IPS-NIHi11 (cell line): ENCODE results near the gene FAM72A.
"Not testable (repeated sequence)": the region's sequence is repeated elsewhere in the genome, so short reads cannot be mapped to it uniquely, and the experiment has no call there.

Experiments used
- DNase-seq: peaks from one replicate; pipeline ENCODE4 v3.0.0; 2012; ENCODE audit warnings: mixed read lengths, low spot score

FAM72A gene

DNA sequence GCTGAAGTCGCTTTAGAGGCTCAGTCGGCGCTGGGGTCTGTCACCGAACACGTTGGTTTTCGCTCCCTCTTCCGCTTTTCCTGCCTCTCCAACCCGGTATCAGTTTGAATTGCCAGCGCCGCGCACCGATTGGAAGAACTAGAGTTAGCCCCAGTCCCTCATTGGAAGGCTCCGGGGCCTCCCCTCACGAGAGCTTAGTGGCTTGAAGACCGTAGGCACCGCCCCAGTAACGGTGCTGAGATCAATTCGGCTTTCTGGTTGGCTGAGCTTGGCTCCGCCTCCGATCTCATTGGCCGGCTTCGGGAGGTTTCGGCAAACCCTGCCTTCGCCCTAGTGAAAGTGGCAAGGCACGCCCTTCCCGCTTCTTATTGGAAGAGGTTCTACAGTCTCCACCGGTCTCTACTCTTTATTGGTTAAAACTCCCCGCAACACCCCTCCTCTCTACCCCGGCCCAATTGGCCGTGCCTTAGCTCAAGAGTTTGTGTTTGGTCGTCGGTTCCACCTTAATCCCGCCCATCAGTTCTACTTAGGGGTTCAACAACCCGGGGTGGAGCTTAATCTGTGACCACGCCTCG is at the start of gene FAM72A:
Gene FAM72A, minus strand, starts transcription at position 51 of the 575 bp plus-strand sequence. CDS start 814 bp downstream, outside the sequence.
- DNase-seq = not testable (repeated sequence)

DNA sequence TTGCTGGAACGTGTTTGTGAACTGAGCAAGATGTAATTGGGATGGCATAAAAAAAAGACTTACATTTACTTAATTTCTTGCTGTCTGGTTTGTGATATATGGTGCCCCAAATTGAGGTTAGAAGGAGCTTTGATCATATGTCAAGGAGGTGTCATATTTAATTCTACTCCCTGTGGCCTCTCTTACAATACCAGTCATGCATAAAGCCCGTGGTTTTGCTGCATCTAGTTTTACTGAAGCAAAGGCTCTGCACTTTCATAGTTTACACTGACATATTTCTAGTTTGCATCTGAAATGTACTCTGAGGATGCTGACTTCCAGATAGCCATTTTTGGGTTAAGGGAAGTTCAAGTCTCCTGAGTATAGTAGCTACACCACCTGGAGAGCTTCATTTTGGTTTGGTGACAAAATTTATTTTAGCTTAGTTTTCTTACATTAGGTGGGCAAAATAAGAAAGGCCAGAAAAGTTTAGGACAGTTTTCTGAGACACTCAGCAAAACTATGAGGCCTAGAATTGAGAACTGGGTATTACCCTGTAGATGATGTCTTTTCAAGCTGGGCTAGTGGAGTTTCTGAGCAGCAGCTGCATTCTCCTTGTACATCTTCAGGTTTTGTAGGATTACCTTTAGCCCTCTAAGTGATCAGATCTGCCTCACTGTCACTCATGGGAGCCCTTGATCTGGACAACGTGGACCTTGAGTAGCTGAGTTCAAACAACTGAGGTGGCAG is 48.5 kb upstream of the FAM72A start:
- not testable (repeated sequence) for DNase-seq

DNA sequence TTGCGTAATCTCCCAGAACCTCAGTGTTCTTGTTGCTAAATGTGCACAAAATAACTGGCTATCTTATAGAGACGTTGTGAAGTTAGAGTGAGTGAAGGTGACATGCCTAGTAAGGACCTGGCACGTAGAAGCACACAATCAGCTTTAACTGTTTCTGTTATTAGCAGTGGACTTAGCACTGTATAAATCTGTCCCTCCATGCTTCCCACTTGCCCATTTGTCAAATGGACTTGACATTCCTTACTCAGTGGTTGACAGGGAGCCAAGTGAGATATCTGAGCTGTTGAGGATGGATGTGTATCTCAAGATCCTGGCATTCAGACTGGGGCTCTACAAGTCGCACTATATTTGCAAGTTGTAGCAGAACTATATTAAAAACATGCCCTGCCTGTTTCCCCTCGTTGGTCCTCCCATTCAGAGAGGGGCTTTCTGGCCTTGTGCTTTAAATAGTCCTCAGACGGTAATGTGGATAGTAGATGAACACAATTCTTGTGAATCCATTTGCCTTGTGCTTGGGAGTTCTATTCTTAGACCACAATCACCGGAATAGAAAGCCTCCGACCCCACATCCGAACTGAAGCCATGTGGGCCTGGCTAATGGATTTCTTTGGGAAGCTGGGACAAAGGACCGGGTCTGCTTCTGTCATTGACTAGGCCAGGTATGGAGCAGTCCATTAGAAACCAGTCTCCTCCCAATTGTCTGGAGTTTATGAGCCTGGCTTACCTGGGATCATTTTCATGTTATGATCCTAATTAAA is 43.7 kb upstream of the FAM72A start:
- not testable (repeated sequence) for DNase-seq

DNA sequence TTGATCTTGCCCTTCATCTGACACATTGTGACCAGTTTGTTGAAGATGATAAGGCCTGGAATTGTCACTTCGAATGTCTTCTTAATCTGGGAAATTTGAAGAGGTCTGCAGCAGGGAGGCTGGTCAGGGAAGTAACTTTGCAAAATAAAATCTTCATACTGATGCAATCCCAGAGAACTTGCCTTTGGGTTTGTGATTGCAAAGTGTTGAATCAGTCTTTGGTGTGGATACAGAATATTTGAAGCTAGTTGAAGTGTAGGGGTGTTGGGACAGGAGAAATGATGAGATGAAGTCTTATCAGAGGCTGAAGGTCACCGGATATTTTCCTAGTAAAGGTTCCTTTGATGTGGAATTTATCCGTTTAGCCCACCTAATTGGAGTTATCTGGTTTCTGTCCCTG is 42.8 kb upstream of the FAM72A start:
- not testable (repeated sequence) for DNase-seq

DNA sequence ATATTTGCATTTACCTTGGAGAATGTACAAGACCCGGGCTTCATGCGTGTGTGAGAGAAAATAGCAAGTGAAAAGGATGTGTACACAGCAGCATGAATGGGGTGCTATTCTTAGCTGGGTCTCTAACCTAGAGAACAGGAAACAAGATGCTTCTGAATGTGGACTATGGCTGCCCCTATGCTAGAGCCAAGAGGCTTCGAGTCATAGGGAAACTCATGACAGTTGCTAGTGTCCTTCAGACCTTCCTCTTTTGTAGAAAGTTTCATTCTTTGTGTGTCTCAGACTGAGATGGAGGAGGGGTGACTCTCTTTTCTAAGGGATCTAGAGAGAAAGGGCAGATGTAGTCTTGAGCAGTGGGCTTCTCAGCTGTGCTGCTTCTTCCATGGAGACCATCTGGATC is 40.7 kb upstream of the FAM72A start:
- DNase-seq = not testable (repeated sequence)

DNA sequence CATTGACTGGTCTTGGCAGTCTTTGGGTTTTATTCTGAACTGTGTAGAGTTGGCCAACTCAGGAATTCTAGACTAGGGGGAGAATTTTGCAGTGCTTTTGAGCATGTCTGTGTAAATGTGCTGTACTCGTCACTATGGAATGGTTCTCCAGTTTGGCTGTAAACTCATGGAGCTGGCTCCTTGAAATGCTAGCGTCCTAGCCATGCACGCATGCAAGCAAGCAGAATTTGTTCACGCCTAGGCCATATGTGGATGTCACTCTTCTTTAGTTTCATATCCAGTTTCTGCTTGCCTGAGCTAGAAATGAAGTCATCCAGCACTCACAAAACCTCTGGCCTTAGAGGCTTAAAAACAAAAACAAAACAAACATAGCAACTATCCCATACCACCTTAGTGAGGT is 37.6 kb upstream of the FAM72A start:
- not testable (repeated sequence) for DNase-seq

DNA sequence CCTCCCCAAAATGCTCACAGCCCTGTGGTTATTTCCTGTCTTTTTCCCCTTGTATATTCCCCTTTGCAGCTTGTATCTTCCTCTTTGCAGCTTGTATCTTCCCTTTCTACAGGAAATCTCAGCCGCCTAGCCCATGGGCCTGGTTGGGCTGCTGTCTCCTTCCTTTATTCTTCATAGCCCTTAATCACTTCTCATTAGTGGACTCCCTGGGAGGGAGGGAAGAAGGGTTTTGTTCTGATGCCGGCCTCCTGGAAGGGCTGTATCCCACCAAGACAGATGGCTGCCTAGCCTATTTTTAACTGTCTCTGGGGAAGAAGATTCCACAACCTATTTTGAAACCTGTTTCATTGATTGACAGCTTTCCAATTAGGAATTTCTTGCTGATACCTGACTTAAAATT is 32.6 kb upstream of the FAM72A start:
- DNase-seq = not testable (repeated sequence)

DNA sequence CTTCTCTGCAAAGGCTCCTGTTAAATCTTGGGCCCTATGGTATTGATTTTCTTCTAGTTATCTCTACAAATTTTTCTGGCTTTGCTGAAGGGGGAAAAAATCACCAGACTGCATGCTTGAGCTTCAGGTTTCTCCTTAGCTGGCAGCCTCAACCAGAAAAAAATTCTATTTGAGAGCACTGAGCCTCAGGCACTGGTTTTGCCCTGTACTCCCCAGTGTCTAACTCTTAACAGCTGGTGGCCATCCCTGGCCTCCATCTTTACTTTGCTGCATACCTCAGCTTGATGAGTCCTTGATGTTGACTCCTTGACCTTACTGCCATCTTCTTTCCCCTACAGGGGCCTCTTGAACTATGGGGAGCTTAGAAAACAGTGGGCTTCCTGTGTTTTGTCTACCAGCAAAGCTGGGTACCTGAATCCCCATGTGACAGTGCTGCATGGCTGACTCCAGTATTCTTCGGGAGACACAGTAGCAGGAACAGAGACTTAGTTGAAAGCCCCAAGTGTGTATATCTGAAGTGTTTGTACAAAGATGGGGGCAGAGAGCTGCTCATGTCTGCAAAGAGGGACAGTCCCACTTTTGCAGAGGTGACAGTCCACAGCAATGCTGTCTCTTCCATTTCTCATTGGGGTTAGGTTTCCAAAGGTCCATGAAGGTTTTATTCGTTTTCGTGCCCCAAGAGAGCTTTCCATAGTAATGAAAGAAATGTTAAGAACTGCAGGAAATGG is 31.7 kb upstream of the FAM72A start:
- DNase-seq = not testable (repeated sequence)

DNA sequence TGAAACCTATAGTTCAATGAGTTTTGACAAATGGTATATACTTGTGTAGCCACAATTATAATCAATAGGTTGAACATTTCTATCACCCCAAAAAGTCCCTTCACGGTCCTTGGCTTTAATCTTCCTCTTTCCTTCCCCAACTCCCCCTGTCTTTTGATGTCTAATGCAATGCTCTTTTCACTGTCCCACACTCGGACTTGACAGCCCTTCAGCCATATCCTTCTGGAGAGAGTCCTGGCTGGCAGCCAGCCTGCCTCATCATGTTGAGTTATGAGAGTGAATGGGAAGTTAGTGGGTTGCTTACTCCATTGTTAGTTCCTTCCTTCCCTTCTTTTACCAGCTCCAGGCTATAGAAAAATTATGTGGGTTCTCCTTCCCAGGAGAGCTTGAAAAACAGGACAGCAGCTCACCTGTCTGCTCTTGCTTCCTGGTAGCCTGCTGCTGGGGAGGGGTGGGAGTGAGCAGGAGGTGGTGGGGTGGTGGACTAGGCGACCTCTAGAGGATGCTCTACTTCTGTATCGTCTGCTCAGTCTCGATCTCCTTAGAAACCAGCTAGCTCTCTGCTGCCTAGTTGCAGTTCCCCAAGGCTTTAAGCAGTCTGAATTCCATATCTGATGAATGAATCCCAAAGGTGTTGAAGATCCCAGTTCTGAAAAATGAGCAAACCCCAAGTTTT is 30.5 kb upstream of the FAM72A start:
- not testable (repeated sequence) for DNase-seq

DNA sequence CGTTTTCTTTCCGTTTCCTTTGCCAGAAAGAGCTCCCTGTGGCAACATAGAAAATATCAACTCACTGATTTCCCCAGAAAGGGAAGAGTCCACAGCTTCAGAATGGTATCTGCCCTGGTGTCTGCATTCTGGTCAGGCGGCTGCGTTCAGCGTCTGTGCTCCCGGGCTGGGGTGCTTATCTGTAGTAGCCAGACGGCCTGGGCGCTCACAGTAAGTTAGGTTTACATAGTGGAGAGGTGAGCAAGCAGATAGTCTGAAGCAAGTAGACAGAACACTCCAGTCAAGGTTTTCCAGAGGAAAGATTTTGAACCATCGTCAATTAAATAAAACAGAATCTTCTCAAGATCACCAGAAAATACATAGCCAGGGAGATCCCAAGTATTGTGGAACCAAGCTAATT is 29.4 kb upstream of the FAM72A start:
- DNase-seq = not testable (repeated sequence)

DNA sequence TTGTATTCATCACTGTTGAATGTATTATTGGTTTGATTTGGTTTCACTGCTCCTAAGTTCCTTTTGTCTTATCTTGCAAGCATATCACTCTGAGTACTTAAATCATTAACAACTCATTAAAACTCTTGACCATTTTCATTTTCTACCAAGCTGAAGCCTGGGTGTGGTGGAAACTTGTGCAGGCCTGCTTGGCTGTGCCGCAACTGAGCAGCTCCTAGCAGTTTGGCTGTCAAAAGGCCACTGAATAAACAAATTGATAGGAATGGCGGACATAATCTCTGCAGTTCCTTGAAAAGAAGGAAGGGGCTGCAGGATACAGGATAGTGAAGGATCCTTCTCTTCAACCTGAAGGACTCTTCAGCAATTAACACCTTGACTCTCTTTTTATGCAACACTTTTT is 26.6 kb upstream of the FAM72A start:
- DNase-seq = not testable (repeated sequence)

DNA sequence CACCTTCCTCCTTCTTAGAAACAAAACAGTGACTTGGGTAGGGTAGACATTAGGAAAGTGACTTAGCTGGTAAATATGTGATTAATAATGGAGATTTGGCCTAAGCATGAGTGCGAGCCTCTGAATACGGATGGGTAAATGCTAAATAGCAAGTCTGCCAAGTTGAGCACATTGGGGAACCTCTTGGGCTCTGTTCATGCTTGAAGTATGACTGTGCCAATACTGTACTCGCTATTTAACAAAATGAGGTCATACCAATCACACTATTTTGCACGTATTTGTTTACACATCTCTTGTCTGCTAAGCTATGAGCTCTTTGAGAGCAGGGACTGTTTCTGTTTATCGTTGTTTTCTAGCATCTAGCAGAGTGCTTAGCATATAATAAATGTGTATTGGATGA is 24.2 kb upstream of the FAM72A start:
- not testable (repeated sequence) for DNase-seq

DNA sequence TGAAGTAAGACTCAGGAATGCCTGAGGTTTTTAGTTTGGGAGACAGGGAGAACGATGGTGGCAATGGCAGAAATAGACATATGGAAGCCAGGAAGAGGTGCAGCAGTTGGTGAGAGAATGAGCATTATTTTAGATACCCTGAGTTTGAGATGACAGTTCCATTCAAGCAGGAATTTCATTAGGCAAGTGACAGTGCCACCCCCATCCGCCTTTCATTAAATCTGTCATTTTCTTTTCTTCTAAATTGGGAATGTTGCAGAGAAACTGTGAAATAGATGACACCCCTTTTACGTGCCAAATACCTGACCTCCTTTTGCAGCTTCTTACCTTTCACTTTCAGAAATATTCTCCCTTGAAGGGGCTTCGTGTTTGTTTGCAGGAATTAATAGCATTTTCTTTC is 22.7 kb upstream of the FAM72A start:
- not testable (repeated sequence) for DNase-seq

DNA sequence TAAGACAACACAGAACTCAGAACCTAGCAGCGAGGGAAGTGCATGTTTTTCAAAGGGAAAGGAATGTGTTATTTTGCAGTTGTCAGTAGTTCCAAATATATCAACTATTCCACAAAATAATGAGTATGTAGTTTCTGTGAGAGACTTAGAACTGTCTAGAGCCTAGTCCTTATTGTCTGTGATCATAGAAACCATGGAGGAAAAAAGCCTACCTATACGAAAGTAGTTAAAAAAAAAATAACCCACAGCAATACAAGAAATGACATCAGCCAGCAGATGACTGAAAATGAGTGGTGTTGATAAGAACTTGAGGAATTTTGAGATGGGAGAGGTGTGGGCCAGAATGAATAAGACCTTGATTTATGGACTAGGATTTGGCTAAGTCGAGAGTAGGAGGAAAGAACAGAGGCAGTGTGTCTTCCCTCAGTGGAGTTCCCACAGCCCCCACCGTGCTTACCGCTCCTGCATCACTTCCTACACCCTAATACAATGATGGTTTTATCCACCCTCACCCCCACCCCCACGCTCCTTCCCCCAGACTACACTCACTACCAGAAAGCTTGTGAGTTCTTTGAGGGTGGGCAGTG is 21.6 kb upstream of the FAM72A start:
- not testable (repeated sequence) for DNase-seq

DNA sequence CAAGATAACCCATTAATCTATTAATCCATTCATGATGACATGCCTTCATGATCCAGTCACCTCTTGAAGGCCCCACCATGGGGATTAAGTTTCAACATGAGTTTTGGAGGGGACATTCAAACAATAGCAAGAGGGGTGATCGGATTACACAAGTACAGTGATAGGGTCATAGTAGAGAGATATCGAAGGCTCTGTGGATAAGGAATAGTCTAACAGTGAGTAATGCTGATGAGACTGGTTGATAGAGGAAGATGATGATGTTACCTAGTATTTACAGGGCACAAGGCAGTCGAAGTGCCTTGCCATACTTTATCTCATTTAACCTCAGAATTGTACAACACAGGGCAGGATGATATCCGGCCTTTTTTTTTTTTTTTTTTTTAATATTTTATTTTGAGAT is 18.9 kb upstream of the FAM72A start:
- not testable (repeated sequence) for DNase-seq

DNA sequence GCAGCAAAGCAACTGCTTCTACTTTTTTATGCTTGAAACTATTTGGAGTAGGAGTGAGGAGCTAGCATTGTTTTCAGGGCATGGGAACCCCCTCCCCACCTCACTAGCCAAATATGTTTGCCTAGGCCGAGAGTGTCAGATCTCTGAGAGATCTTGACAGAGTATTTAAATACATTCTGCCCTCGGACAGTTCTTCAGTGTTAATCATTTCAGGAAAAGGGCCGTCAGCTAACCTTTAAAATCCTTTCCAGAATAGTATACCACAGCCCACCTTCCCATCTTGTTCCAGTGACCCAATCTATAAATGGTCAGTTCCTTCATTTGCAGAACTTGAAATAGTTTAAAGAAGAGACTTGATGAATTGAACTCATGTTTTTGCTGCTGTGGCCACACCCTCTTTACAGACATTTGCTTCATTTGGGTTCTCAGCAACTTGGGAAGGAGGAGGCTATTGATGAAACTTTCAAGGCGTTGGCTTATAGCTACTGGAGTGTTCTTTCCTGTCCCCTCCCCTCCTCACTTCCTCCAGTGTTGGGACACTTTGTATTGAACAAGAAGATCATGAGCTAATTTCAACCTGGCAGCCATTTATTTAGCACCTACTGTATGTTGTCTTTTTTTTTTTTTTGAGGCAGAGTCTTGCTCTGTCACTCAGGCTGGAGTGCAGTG is 17.8 kb upstream of the FAM72A start:
- DNase-seq = not testable (repeated sequence)

DNA sequence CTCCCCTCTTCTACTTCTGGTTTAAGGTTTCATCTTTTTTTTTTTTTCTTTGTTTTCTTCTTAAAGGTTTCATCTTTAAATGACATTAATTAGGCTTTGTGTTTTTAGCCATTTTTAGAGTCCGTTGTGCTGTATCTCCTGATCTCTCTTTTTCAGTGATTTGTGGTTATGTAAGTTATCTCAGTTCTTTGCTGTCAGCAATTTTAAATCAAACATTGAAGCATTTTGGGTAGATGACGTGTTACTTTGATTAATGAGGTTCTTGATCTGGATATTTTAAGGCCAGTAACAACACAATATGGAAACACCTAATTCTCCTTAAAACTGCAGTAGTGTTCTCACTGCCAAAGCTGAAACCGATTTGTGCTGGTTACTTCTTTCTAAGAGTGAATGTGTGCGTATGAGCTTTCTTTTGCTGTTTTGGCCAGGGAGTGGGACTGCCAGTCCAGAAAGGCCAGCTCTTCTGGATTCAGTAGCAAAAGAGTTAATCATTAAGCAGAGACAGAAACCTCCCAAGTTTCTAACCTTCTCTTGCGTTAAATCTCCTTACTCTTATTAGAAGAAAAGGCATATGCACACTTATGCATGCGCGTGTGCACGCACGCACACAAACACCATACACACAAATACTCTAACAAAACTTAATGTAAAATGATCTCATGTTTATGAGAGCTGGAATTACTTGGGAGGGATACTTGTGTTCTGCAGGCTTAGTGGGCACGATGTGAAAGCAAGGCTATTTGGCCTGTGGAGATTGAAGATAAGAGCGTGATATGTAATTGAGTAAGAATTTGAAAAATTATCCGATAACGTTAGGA is 17.1 kb upstream of the FAM72A start:
- DNase-seq = not testable (repeated sequence)

DNA sequence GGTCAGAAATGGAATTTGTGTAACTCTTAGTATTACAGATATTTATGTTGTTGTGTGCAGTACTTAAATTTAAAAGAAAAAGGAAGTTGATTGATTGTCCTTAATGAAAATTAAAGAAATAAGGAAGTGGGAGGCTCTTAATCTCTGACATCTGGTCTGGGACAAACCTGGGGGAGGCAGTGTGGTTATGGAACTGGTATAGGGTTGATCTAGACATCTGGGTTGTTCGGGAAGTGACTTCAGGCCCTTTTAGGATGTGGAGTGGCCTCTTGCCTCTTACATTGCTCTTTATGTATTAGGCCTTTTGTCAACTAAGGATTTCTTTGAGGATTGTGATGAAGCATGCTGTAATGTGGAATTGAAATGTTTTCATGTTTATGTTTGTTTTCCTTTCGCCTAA is 16.1 kb upstream of the FAM72A start:
- DNase-seq = not testable (repeated sequence)

DNA sequence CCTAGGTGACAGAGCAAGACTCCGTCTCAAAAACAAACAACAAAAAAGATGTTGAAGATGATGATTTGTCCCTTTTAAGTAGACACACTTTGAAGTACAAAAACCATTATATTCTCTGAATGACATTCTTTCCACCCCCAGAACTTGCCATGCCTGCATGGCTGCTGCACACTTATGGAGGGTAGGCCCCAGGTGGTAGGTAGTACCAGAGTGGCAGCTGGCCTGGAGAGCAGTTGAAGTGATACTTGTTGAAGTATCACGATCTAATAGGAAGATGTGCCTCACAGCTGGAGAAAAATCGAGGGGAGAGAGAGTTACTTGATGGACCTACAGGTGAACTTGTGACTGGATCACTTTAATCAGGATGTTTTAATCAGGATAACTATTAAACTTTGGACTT is 15.6 kb upstream of the FAM72A start:
- not testable (repeated sequence) for DNase-seq
